Measurements from ENCODE around the gene L1CAM. TPM values are rescaled to one million over a fixed set of nuclear protein-coding genes. Genes with fewer than 3 reads are reported as not detected.

Gene L1CAM
- total RNA-seq, 1 donor from 2014 or later, result 11.0 TPM

- intact Hi-C loops (cut with micrococcal nuclease), result loop anchor here (5.0 kb wide), 2 partner anchors 112 to 332 kb away; partner anchors contain the start of gene CCNQ
- Mint-ChIP-seq H3K27me3 (no peaks in the 10 kb centered on the region), H3K9me3 (no peaks in the 10 kb centered on the region), H3K4me1 (peaks cover 39% of the 10 kb centered on the region), H3K4me3 (no peak overlapping the region), H3K36me3 (ENCODE audit: low read depth) (peaks cover 22% of the 10 kb centered on the region), H3K27ac (peak overlapping the region; percentile 93)
- CTCF ChIA-PET, result no interaction called here
- POLR2A ChIA-PET, result interaction anchor here (0.5 to 10.3 kb wide), 2 partner anchors 13 to 41 kb away, joined by 6 to 305 read pairs; partner anchors contain the start of genes NAA10 and RENBP
- ATAC-seq (ENCODE audit: low read depth) (no peak), DNase-seq (no peak)
- TF ChIP-seq CTCF (IDR thresholded peaks at IDR 0.05), result no peak
Measured at GRCh38 chrX:153929576-153929975, 43.6 kb upstream of the L1CAM start.

- intact Hi-C loops (cut with micrococcal nuclease), result loop anchor here (1.0 to 5.0 kb wide), 5 partner anchors 41 to 332 kb away; partner anchors contain the start of genes CCNQ, HCFC1, IDH3G and SSR4
- Mint-ChIP-seq H3K27me3 (no peaks in the 10 kb centered on the region), H3K4me3 (peak overlapping the region; percentile 44), H3K4me1 (peaks cover 42% of the 10 kb centered on the region), H3K9me3 (no peaks in the 10 kb centered on the region), H3K27ac (peak overlapping the region; percentile 93), H3K36me3 (ENCODE audit: low read depth) (peaks cover 22% of the 10 kb centered on the region)
- DNase-seq (no peak), ATAC-seq (ENCODE audit: low read depth) (no peak)
- ChIA-PET CTCF (interaction anchor here (1.2 kb wide), 1 partner anchor 18 kb away, joined by 11 read pairs; no protein-coding TSS in a partner anchor), POLR2A (interaction anchor here (0.7 to 10.3 kb wide), 7 partner anchors 14 to 619 kb away, joined by 3 to 305 read pairs (median 5); partner anchors contain the start of genes HCFC1, IDH3G, IKBKG and NAA10)
- no peak for TF ChIP-seq CTCF (IDR thresholded peaks at IDR 0.05)
Measured at GRCh38 chrX:153928846-153929245, 42.9 kb upstream of the L1CAM start.

DNA sequence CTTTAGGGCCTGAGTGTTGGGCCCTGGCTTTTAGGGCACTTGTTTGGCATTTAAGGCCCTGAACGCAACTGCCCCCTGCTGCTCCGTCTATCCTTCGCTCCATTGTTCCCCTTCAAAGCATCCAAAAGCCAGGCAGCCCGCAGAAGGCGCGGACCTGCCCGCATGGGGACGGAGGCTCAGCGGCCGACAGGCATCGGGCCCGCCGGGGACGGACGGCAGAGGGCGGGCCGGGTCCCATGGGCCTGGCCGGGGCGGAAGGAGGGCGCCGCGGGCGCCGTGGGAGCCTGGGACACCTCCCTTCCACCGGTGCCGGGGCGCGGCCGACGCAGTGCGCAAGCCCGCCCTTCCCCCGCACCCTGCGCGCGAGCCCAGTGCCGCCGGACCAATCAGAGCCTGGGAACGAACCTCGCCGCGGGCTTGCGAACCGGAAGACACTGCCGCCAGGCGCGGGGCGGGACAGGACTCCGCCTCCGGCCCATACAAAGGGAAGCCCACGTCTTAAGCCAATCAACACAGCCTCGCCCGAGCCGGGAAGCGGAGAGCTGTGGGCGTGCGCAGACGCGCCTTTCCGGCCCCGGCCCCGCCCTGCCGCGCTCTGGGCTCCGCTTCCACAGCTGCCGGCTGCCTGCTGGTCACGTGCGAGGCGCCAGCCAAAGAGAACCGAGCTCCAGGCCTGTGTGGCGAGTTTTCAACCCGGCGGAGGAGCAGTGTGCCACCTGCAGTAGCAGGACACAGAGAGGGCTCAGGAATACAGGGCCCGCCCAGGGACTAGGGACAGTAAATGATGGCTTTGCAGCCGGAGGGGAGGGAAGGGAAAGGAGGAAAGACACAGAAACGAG is 42.2 kb upstream of the L1CAM start:
- Mint-ChIP-seq H3K4me3 (peak overlapping the region; percentile 87), H3K36me3 (ENCODE audit: low read depth) (peaks cover 22% of the 10 kb centered on the region), H3K27me3 (no peaks in the 10 kb centered on the region), H3K9me3 (no peaks in the 10 kb centered on the region), H3K4me1 (peaks cover 46% of the 10 kb centered on the region), H3K27ac (peak overlapping the region; percentile 96)
- ChIA-PET CTCF (interaction anchor here (1.2 kb wide), 1 partner anchor 19 kb away, joined by 11 read pairs; no protein-coding TSS in a partner anchor), POLR2A (interaction anchor here (0.5 to 10.3 kb wide), 17 partner anchors 15 to 747 kb away, joined by 3 to 305 read pairs (median 6); partner anchors contain the start of genes AVPR2, G6PD, HCFC1 and IDH3G)
- DNase-seq (peak; percentile 83), ATAC-seq (ENCODE audit: low read depth) (peak; percentile 66)
- intact Hi-C loops (cut with micrococcal nuclease), result loop anchor here (1.0 to 5.0 kb wide), 7 partner anchors 7 to 331 kb away; partner anchors contain the start of genes CCNQ, HCFC1, IDH3G and NAA10
- TF ChIP-seq CTCF (IDR thresholded peaks at IDR 0.05), result no peak

DNA sequence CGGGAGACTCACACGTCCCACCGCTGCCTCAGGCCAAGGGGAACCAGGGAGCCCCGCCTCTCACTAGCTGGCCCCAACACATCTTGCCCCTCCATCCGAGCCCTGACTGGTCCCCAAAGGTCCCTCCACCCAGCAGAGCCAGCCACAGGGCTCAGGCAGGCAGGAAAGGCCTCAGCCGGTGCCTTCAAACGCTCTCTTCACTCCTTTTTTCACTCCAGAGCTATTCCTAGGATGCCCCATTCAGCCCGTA is 41.6 kb upstream of the L1CAM start:
- intact Hi-C loops (cut with micrococcal nuclease), result loop anchor here (1.0 to 5.0 kb wide), 4 partner anchors 8 to 330 kb away; partner anchors contain the start of genes CCNQ and NAA10
- ChIA-PET POLR2A (interaction anchor here (0.5 to 10.3 kb wide), 13 partner anchors 15 to 747 kb away, joined by 3 to 305 read pairs (median 7); partner anchors contain the start of genes AVPR2, G6PD, HCFC1 and IDH3G), CTCF (interaction anchor here (7.7 kb wide), 1 partner anchor 21 kb away, joined by 146 read pairs; the partner anchor contains the start of gene RENBP)
- peaks cover 50% of the 10 kb centered on the region for H3K4me1 Mint-ChIP-seq
- no peaks in the 10 kb centered on the region for H3K9me3 Mint-ChIP-seq
- ATAC-seq (ENCODE audit: low read depth) (no peak), DNase-seq (no peak)
- H3K27ac Mint-ChIP-seq, result peak overlapping the region; percentile 96
- H3K4me3 Mint-ChIP-seq, result peak overlapping the region; percentile 87
- no peaks in the 10 kb centered on the region for H3K27me3 Mint-ChIP-seq
- no peak for TF ChIP-seq CTCF (IDR thresholded peaks at IDR 0.05)
- peaks cover 21% of the 10 kb centered on the region for H3K36me3 Mint-ChIP-seq (ENCODE audit: low read depth)
